KMS-11 (cell line): ENCODE results near the gene LRP2BP.

Source experiments
- H2AFZ ChIP-seq: fragments of 200-600 bp; sonication (generic); 2 replicates; pipeline ENCODE4 v1.6.1; 2016; ENCODE audit warnings: antibody characterized with exemption, mixed run types, low read depth
- H3K27ac ChIP-seq: fragments of 200-600 bp; sonication (generic); 2 replicates; pipeline ENCODE4 v1.6.1; 2016; ENCODE audit warnings: mild to moderate bottlenecking, mixed run types
- H3K27me3 ChIP-seq: fragments of 200-600 bp; sonication (generic); 2 replicates; pipeline ENCODE4 v1.6.1; 2017; ENCODE audit warnings: mild to moderate bottlenecking, low read depth, mixed run types, moderate library complexity; ENCODE audit not compliant: insufficient read depth
- H3K36me3 ChIP-seq: fragments of 200-600 bp; sonication (generic); 2 replicates; pipeline ENCODE4 v1.6.1; 2017; ENCODE audit warnings: mild to moderate bottlenecking, mixed run types; ENCODE audit not compliant: insufficient read depth
- H3K4me1 ChIP-seq: fragments of 200-600 bp; sonication (generic); 2 replicates; pipeline ENCODE4 v1.6.1; 2016; ENCODE audit warnings: mild to moderate bottlenecking, low read depth, mixed run types; ENCODE audit not compliant: poor library complexity, severe bottlenecking
- H3K4me2 ChIP-seq: fragments of 200-600 bp; sonication (generic); 2 replicates; pipeline ENCODE4 v1.7.0; 2016; ENCODE audit warnings: mild to moderate bottlenecking, mixed run types
- H3K4me3 ChIP-seq: fragments of 200-600 bp; sonication (generic); IDR thresholded peaks from 2 replicates; pipeline ENCODE4 v1.6.1; 2017; ENCODE audit warnings: low read depth, low read length, mixed read lengths; ENCODE audit not compliant: insufficient read depth
- H3K79me2 ChIP-seq: fragments of 200-600 bp; sonication (generic); 2 replicates; pipeline ENCODE4 v1.6.1; 2016; ENCODE audit warnings: low read depth, mixed run types; ENCODE audit not compliant: insufficient read depth
- H3K9ac ChIP-seq: fragments of 200-600 bp; sonication (generic); 2 replicates; pipeline ENCODE4 v1.6.1; 2016; ENCODE audit warnings: mild to moderate bottlenecking, mixed run types
- H4K20me1 ChIP-seq: fragments of 200-600 bp; sonication (generic); 2 replicates; pipeline ENCODE4 v1.6.1; 2016; ENCODE audit warnings: mild to moderate bottlenecking, mixed run types; ENCODE audit not compliant: insufficient read depth
- TF ChIP-seq, protein P1 (sequence below): fragments of 200-600 bp; sonication (generic); conservative IDR thresholded peaks from 2 replicates; pipeline ENCODE4 v1.6.1; 2017; ENCODE audit warnings: low read depth, mild to moderate bottlenecking, antibody characterized with exemption, low read length, moderate library complexity, mixed read lengths

Gene LRP2BP

DNA sequence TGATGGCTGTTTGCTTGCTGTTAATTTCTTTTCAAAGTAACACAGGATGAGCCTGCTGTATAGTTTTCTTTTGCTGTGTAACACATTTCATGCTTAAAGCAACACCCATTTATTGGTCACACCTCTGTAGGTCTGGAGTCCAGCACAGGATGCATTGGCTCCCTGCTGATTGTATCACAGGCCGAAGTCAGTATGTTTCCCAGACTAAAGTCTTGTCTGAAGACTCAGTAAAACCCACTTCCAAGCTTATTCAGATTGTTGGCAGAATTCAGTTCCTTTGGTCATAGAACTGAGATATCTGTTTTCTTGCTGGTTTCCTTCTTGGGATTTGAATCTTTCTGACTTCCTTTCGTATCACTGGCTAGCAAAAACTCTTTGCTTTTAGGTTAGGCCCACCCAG lies 54.3 kb downstream of the LRP2BP start:
- no peaks in the 10 kb centered on the region for H3K79me2 ChIP-seq
- peaks cover 23% of the 10 kb centered on the region for H3K4me1 ChIP-seq
- H3K27me3 ChIP-seq = no peaks in the 10 kb centered on the region
- H2AFZ ChIP-seq = no peak overlapping the region
- no peak overlapping the region for H3K4me3 ChIP-seq
- no peak overlapping the region for H3K27ac ChIP-seq
- no peaks in the 10 kb centered on the region for H4K20me1 ChIP-seq
- TF ChIP-seq, protein P1, sequence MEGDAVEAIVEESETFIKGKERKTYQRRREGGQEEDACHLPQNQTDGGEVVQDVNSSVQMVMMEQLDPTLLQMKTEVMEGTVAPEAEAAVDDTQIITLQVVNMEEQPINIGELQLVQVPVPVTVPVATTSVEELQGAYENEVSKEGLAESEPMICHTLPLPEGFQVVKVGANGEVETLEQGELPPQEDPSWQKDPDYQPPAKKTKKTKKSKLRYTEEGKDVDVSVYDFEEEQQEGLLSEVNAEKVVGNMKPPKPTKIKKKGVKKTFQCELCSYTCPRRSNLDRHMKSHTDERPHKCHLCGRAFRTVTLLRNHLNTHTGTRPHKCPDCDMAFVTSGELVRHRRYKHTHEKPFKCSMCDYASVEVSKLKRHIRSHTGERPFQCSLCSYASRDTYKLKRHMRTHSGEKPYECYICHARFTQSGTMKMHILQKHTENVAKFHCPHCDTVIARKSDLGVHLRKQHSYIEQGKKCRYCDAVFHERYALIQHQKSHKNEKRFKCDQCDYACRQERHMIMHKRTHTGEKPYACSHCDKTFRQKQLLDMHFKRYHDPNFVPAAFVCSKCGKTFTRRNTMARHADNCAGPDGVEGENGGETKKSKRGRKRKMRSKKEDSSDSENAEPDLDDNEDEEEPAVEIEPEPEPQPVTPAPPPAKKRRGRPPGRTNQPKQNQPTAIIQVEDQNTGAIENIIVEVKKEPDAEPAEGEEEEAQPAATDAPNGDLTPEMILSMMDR = no peak
- H3K36me3 ChIP-seq = no peaks in the 10 kb centered on the region
- H3K9ac ChIP-seq = no peak overlapping the region
- no peak overlapping the region for H3K4me2 ChIP-seq

DNA sequence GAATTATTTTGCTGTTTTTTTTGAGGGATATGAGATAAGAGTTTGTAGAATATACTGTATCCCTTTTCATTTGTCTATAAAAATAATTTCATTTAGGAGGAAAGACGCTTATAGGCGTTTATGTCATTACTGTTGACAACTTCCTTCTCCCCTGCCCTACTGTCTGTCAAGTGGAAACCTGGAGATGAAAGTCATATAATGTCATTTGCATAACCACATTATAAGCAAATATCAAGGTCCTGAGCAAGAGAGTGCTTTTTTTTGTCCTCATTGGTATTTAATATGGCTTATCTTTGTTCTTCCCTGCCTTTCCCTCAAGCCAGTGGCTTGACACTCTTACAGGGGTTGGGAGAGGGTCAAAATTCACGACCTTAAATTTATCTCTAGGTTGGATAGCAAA lies 55.8 kb downstream of the LRP2BP start:
- no peak overlapping the region for H3K4me3 ChIP-seq
- no peak overlapping the region for H3K4me2 ChIP-seq
- H3K9ac ChIP-seq = no peak overlapping the region
- no peak overlapping the region for H2AFZ ChIP-seq
- H3K27ac ChIP-seq = no peak overlapping the region
- TF ChIP-seq, protein P1 = no peak
- no peaks in the 10 kb centered on the region for H3K27me3 ChIP-seq
- H3K79me2 ChIP-seq = no peaks in the 10 kb centered on the region
- peaks cover 25% of the 10 kb centered on the region for H3K4me1 ChIP-seq
- H3K36me3 ChIP-seq = no peaks in the 10 kb centered on the region
- no peaks in the 10 kb centered on the region for H4K20me1 ChIP-seq

DNA sequence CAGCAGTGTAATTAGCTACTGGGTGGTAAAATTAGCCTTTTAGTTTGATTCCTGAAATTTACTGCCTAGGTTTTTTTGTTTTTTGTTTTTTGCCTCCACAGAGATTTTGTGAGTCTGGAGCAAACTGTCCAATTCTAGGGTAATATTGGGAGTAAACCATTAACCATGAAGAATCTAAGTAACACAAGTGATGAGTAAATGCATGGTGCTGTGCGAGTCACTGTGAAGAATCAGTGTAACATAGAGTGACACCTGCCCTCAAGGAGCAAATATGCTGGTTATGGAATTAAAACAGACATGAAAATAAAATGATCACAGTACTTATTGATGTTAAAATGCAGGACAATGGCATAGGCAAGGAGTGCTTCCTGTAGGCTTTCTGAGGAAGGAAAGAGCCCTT lies 60.1 kb downstream of the LRP2BP start:
- H3K79me2 ChIP-seq = no peaks in the 10 kb centered on the region
- no peaks in the 10 kb centered on the region for H3K27me3 ChIP-seq
- H4K20me1 ChIP-seq = no peaks in the 10 kb centered on the region
- H3K4me1 ChIP-seq = peaks cover 64% of the 10 kb centered on the region
- H3K4me3 ChIP-seq = no peak overlapping the region
- TF ChIP-seq, protein P1 = no peak
- H3K4me2 ChIP-seq = no peak overlapping the region
- H3K36me3 ChIP-seq = no peaks in the 10 kb centered on the region
- H2AFZ ChIP-seq = no peak overlapping the region
- no peak overlapping the region for H3K27ac ChIP-seq
- H3K9ac ChIP-seq = no peak overlapping the region

DNA sequence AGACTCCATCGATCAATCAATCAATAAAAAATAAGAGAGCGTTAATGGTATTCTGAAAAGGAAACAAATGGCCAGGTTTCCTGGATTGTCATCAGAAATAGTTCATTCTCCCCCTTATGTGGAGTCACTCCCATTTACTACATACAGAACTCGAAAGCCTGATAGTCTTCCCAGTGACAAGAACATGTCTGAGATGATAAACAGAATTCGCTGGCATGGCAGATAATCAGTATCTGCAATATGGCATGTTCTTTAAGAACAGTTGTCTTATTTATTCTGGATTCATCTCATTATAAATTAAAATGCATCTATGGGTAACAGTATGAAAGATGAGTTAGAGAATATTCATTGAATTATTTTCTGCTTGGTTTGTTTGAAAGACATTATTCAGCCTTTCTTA lies 61.4 kb downstream of the LRP2BP start:
- TF ChIP-seq, protein P1 = no peak
- Histone ChIP-seq H3K4me1 (peaks cover 66% of the 10 kb centered on the region), H3K27ac (no peak overlapping the region), H3K27me3 (no peaks in the 10 kb centered on the region), H3K9ac (no peak overlapping the region), H3K4me2 (peak overlapping the region; percentile 76; the same call in 1 of the 2 replicates), H3K36me3 (no peaks in the 10 kb centered on the region), H3K4me3 (no peak overlapping the region), H3K79me2 (no peaks in the 10 kb centered on the region), H4K20me1 (no peaks in the 10 kb centered on the region), H2AFZ (no peak overlapping the region)
